Activated T-helper 1 cell treated with anti-CD3 and anti-CD28 coated beads, Interleukin-2, amount 50 U/mL, for 16 hours (primary cell): ENCODE results near the gene CUBN.

Experiments used
- DNase-seq, 2 donors: peaks; one replicate each; pipeline ENCODE4 v3.0.0-alpha.2; 2020; ENCODE audit warnings: low read depth in 1 of 2, low spot score in 1 of 2

CUBN gene

DNA sequence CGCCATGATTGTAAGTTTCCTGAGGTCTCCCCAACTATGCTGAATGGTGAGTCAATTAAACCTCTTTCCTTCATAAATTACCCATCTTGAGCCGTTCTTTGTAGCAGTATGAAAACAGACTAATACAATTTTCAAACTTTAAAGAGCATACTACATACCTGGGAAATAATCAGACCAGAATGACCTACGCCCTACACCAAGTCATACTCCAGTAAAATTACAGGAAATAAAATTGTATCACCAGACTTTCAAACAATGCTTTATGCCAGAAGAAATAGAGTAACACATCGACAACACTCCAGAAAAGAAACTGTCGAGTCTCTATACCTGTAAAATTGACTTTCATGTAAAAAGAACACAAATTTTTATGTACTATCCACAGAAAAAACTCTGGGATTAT lies 331.0 kb downstream of the CUBN start:
- DNase-seq = no peak

DNA sequence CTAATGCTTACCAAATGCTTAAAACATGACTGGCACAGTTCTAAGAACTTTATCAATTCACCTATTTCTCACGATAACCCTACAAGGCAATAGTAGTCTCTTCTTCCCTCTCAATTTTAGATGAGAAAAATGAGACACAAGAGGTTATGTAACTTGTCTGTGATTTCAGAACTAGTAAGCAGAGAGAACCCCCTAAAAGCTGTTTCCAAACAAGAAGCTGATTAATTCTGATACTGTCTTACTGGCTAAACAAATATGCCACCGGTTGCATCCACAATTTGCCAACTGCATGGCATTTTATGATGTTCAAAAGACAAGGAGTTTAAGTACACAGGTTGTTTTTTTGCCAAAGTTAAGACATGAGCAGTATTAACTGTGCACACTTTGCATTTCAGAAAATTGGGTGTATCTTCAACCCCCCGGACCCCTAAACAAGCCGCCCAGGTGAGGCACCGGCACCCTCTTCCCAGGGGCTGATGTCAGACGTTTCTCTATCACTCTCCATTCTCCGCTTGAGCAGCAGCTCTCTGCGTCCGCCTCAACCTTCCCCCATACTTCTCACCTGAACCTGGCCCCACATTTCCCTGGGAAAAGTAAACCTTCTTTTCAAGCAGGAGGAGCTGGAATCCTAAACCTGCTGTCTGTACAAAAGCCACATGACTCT lies 334.1 kb downstream of the CUBN start:
- no peak for DNase-seq

GRCh38 chr10:16794005-16794404 lies 335.6 kb downstream of the CUBN start:
- no peak for DNase-seq

- DNase-seq = no peak
Measured at GRCh38 chr10:16792675-16793074, 336.9 kb downstream of the CUBN start.

DNA sequence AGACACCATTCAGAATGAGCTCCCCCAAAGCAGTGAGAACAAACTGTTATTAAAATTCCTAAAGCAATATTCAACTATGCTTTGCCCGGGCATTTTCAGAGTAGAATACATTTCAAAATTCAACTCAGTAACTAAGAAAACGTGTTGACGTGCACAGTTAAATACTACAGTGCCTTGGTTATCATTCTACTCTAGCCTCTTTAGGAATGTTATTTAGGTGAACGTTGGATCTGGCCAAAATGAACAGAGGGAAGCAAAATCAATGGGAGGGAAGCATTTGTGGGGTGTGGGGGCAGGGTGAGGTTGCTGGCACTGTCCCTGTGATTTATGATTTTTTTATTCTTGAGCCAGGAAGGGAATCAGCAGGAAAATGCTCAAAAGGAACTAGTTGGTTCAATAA lies 339.8 kb downstream of the CUBN start:
- no peak for DNase-seq

DNA sequence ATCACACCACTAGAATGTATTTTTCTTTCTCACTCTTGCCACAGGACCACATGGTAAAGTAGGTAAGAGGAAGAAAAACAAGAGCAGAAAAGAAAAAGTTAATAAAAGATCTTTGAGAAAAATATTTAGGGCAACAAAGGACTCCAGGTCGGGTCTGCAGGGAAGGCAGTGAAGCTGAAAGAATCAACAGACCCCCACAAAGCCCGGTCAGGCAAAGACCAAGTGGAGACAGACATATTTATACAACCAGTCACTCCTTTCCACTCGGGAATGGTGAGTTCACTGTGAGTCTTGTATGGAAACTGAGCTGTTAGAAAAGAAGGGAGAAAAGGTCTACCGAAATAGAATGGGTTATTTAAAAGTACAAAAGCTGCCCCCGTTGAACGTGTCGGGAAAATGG lies 340.4 kb downstream of the CUBN start:
- no peak for DNase-seq

DNA sequence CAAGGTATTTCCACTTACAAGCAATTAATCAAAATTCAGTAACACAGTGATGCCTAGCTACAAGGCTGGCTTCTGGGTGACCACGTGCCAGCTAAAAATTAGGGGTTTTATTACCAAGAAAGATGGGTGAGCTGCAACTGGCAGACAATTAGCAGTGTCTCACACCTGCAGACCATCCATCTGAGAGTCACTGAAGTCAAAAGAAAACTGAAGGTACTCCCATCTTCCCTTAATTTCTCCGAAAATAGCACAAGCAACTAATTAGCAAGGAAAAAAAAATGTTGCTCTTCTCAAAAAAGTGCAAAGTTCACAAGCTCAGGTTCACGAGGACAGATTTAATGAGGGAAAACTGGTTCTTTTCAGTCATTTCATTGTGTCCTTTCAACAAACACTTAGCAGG lies 340.8 kb downstream of the CUBN start:
- no peak for DNase-seq

DNA sequence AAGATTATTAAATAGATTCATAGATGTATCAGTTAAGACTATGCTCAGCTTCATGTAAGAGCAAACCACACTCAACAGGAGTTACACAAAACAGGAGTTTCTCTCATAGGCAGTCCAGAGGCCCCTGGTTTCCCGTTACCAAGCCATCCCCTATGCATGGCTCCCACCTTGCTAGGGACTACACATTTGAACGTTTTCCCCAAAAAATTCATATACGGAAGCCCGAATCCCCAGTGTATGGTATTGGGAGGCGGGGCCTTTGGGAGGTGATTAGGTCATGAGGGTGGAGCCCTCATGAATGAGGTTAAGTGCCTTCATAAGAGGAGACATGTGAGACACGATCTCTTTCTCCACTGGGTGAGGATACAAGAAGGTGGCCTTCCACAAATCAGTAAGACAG lies 341.5 kb downstream of the CUBN start:
- no peak for DNase-seq

GRCh38 chr10:16787361-16787791 lies 342.2 kb downstream of the CUBN start:
- peak; percentile 15 to 40 for DNase-seq

DNA sequence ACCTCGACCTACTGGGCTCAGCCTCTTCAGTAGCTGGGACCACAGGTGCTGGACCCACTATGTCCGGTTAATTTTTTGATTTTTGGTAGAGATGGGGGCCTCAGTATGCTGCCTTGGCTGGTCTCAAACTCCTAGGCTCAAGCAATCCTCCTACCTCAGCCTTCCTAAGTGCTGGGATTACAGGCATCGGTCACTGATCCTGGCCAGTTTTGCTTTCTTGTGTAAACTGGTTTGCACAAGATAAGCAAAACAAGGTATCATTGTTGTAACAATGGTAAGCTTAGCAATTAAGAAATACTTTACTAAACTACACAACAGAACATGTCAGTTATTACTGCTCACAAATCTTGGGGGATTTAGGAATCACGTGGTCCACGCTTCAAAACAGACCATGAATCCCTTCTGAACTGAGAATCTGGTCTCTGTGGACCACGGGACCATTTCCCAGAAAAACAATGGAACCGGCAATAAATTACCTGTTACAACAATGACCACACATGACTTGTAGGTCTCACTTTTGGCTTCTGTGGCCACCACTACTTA lies 349.2 kb downstream of the CUBN start:
- DNase-seq = no peak

GRCh38 chr10:16779384-16779915 lies 350.2 kb downstream of the CUBN start:
- DNase-seq = peak in 1 of 2 donors; percentile 37

DNA sequence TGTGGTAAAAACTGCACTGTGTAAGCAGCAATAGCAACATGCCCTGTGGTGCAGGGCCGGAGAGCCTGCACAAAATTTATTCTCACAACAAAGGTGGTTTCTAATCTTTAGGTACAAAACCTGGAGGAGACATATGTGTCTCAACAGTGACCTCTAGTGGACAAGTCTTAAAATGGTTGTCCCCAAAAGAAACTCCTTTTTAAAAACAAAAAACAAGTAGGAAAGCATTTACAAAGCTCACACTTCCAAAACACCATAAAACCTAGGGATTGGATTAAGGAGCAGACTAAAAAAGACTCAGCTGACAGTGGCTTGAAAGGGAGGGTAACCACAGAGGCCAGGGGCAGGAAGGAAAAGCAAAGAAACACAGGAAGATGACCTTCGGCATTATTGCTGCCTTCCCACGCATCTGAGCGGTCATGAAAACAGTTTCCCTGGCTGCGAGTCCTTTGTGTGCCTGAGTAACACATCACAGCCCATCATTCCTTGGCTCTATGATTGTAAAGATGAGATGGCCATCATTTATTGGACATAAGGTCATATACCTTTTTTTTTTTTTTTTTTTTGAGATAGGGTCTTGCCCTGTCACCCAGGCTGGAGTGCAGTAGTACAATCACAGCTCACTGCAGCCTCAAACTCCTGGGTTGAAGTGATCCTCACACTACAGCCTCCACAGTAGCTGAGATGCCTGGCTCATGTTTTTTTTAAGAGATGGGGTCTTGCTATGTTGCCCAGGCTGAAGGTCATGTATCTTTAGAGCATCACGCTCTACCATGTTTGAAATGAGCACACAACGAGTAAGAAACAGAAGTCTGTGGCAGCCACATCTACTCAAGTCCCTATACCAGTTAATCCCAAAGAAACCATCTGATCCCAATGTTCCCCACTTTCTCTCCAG lies 351.9 kb downstream of the CUBN start:
- DNase-seq = no peak

GRCh38 chr10:16776896-16777295 lies 352.7 kb downstream of the CUBN start:
- no peak for DNase-seq
